SU-DHL-6 (cell line): Measurements from ENCODE around the gene KRTAP29-1.
"Not testable (repeated sequence)": the region's sequence is repeated elsewhere in the genome, so short reads cannot be mapped to it uniquely, and the experiment has no call there.

ENCODE experiments used
- H2AFZ ChIP-seq: fragments of 200-600 bp; sonication (generic); 2 replicates; pipeline ENCODE4 v1.6.1; 2014; ENCODE audit warnings: low read depth, mild to moderate bottlenecking, moderate library complexity, mixed read lengths, antibody characterized with exemption, low read length; ENCODE audit not compliant: severe bottlenecking
- H3F3A ChIP-seq: fragments of 200-600 bp; shearing (Covaris generic); 2 replicates; pipeline ENCODE4 v1.6.0; 2016; ENCODE audit warnings: antibody characterized with exemption, mild to moderate bottlenecking; ENCODE audit not compliant: insufficient read depth
- H3K27ac ChIP-seq: fragments of 200-600 bp; sonication (generic); 2 replicates; pipeline ENCODE4 v1.5.1; 2016; ENCODE audit warnings: low read depth, mild to moderate bottlenecking, low read length, moderate library complexity, mixed read lengths
- H3K27me3 ChIP-seq: fragments of 200-600 bp; sonication (generic), shearing (Covaris generic); 2 replicates; pipeline ENCODE4 v1.6.0; 2014; ENCODE audit warnings: mild to moderate bottlenecking, low read length
- H3K36me3 ChIP-seq: fragments of 200-600 bp; sonication (generic); 2 replicates; pipeline ENCODE4 v1.6.1; 2014; ENCODE audit warnings: mild to moderate bottlenecking, low read length, mixed read lengths
- H3K4me2 ChIP-seq: fragments of 300-600, 200-600 bp; shearing (Covaris generic), sonication (generic); 2 replicates; pipeline ENCODE4 v1.6.0; 2014; ENCODE audit warnings: low read length, low read depth, mild to moderate bottlenecking; ENCODE audit not compliant: poor library complexity, severe bottlenecking
- H3K4me3 ChIP-seq: fragments of 200-600 bp; sonication (generic); 2 replicates; pipeline ENCODE4 v1.5.1; 2014; ENCODE audit warnings: antibody characterized with exemption, low read length, mild to moderate bottlenecking, mixed read lengths; ENCODE audit not compliant: insufficient read depth, poor library complexity, severe bottlenecking
- H3K79me2 ChIP-seq: fragments of 200-600 bp; sonication (generic); 2 replicates; pipeline ENCODE4 v1.6.1; 2014; ENCODE audit warnings: mild to moderate bottlenecking, low read length, moderate library complexity; ENCODE audit not compliant: insufficient read depth
- H3K9ac ChIP-seq: fragments of 200-600 bp; sonication (generic); 2 replicates; pipeline ENCODE4 v1.7.0; 2014; ENCODE audit warnings: mild to moderate bottlenecking, low read length
- H3K9me2 ChIP-seq: fragments of 200-600 bp; sonication (generic); replicated peaks from 2 replicates; pipeline ENCODE4 v1.6.1; 2014; ENCODE audit warnings: low read length; ENCODE audit not compliant: insufficient read depth
- H3K9me3 ChIP-seq: fragments of 200-600 bp; sonication (generic); 2 replicates; pipeline ENCODE4 v1.6.1; 2014; ENCODE audit warnings: low read length, mixed read lengths; ENCODE audit not compliant: insufficient read depth
- H4K20me1 ChIP-seq: fragments of 200-600 bp; sonication (generic); 2 replicates; pipeline ENCODE4 v1.6.1; 2014; ENCODE audit warnings: low read depth, mild to moderate bottlenecking, antibody characterized with exemption, low read length, moderate library complexity, mixed read lengths
- CTCF ChIP-seq: fragments of 200-600 bp; sonication (generic); IDR thresholded peaks from one replicate; pipeline ENCODE4 v1.5.1; 2017; ENCODE audit warnings: antibody characterized with exemption, mild to moderate bottlenecking, low read length, moderate library complexity; ENCODE audit not compliant: insufficient read depth, poor library complexity, severe bottlenecking
- EZH2phosphoT487 ChIP-seq: fragments of 200-600 bp; sonication (generic), shearing (Covaris generic); conservative IDR thresholded peaks from 2 replicates; pipeline ENCODE4 v1.6.1; 2018; ENCODE audit warnings: mild to moderate bottlenecking, antibody characterized with exemption, low read length, moderate library complexity, mixed read lengths

Gene KRTAP29-1

GRCh38 chr17:41278176-41278955 is 24.3 kb downstream of the KRTAP29-1 start:
- Histone ChIP-seq H4K20me1 (no peaks in the 10 kb centered on the region), H3K79me2 (no peaks in the 10 kb centered on the region), H3F3A (no peaks in the 10 kb centered on the region), H2AFZ (no peak overlapping the region), H3K27me3 (no peaks in the 10 kb centered on the region), H3K27ac (no peak overlapping the region), H3K4me2 (no peak overlapping the region), H3K9me2 (no peaks in the 10 kb centered on the region), H3K9ac (no peak overlapping the region), H3K9me3 (no peaks in the 10 kb centered on the region), H3K4me3 (no peak overlapping the region), H3K36me3 (no peaks in the 10 kb centered on the region)
- TF ChIP-seq CTCF: no peak
- TF ChIP-seq EZH2phosphoT487: no peak

GRCh38 chr17:41275648-41276190 is 26.9 kb downstream of the KRTAP29-1 start, which contains the start of gene KRTAP9-7:
TSS of gene KRTAP9-7 (plus strand) at chr17:41275698. CDS start at chr17:41275698, 0 bp downstream.
- not testable (repeated sequence) for H3K27ac ChIP-seq, H3F3A ChIP-seq, H3K9me2 ChIP-seq, H3K27me3 ChIP-seq, H2AFZ ChIP-seq, H3K9ac ChIP-seq, H3K4me3 ChIP-seq, H3K4me2 ChIP-seq, H3K9me3 ChIP-seq, H3K79me2 ChIP-seq, H4K20me1 ChIP-seq, H3K36me3 ChIP-seq

GRCh38 chr17:41271858-41272257 is 30.8 kb downstream of the KRTAP29-1 start:
- Histone ChIP-seq H3K4me2 (no peak overlapping the region), H3K79me2 (no peaks in the 10 kb centered on the region), H3K27ac (no peak overlapping the region), H3F3A (no peaks in the 10 kb centered on the region), H3K9ac (no peak overlapping the region), H3K4me3 (no peak overlapping the region), H4K20me1 (no peaks in the 10 kb centered on the region), H3K9me3 (no peaks in the 10 kb centered on the region), H3K36me3 (no peaks in the 10 kb centered on the region), H2AFZ (no peak overlapping the region), H3K9me2 (no peaks in the 10 kb centered on the region), H3K27me3 (no peaks in the 10 kb centered on the region)
- TF ChIP-seq EZH2phosphoT487 (no peak), CTCF (no peak)

- H3K9me3 ChIP-seq, H3K4me3 ChIP-seq, H3K4me2 ChIP-seq, H2AFZ ChIP-seq, H3K27me3 ChIP-seq, H3K9ac ChIP-seq, H3K27ac ChIP-seq, H3K79me2 ChIP-seq, H4K20me1 ChIP-seq, H3K36me3 ChIP-seq, H3K9me2 ChIP-seq, H3F3A ChIP-seq: not testable (repeated sequence)
Measured at GRCh38 chr17:41271323-41271722, 31.3 kb downstream of the KRTAP29-1 start.
